Thyroid gland (tissue), 4 donors: Measurements from ENCODE around the gene H2BK1. TPM values are rescaled to one million over a fixed set of nuclear protein-coding genes. Genes with fewer than 3 reads are reported as not detected.

Experiments used
- DNase-seq, 2 donors: peaks; one replicate each; pipeline ENCODE4 v3.0.0-alpha.2; 2019
- H3K27ac ChIP-seq, 3 donors: fragments of 200-600 bp; sonication (generic); 1 replicate in 2 of 3; 2 replicates in 1 of 3; pipeline ENCODE4 v1.5.1; 2016 to 2019; ENCODE audit warnings: mild to moderate bottlenecking in 1 of 3, moderate library complexity in 1 of 3
- H3K27me3 ChIP-seq: fragments of 200-600 bp; sonication (generic); one replicate; pipeline ENCODE4 v1.5.1; 2019
- H3K36me3 ChIP-seq, 2 donors: fragments of 200-600 bp; sonication (generic); one replicate each; pipeline ENCODE4 v1.5.1; 2016 to 2019
- H3K4me1 ChIP-seq, 2 donors: fragments of 200-600 bp; sonication (generic); one replicate each; pipeline ENCODE4 v1.5.1; 2017 to 2019
- H3K4me3 ChIP-seq, 3 donors: fragments of 200-600 bp; sonication (generic); replicated peaks in 1 of 3; 1 replicate in 2 of 3; 2 replicates in 1 of 3; pipeline ENCODE4 v1.5.1; 2016; ENCODE audit warnings: mild to moderate bottlenecking in 1 of 3
- H3K9me3 ChIP-seq: fragments of 200-600 bp; sonication (generic); one replicate; pipeline ENCODE4 v1.5.1; 2017
- CTCF ChIP-seq, 6 experiments: fragments of 200-600 bp in 3 of 6; fragments of 450-650 bp in 3 of 6; sonication (generic) in 3 of 6; IDR thresholded peaks; one replicate each; pipeline ENCODE4 v1.5.1; 2016 to 2019; ENCODE audit warnings: antibody characterized with exemption in 6 of 6, mild to moderate bottlenecking in 2 of 6, inconsistent platforms in 1 of 6, moderate library complexity in 1 of 6
- POLR2A ChIP-seq, 2 donors: fragments of 450-650 bp; IDR thresholded peaks; one replicate each; pipeline ENCODE4 v1.6.1; 2017; ENCODE audit warnings: antibody characterized with exemption in 2 of 2, mild to moderate bottlenecking in 2 of 2, moderate library complexity in 1 of 2
- WGBS, 2 donors: methylation state at CpG; one replicate each; pipeline ENCODE4 v1.1.5; 2017; 5-methylcytosine and 5-hydroxymethylcytosine counted together
- intact Hi-C: fragments of 100-400 bp; cut with DNase I; formaldehyde crosslinking; loops from one replicate; pipeline ENCODE4 v1.15.1; 2023
- total RNA-seq, 4 donors: library from RNA; depleted of rRNA; stranded (reverse); fragments of >200 nt; gene quantifications; one replicate each; pipeline ENCODE4 v1.2.3, GENCODE V29; 2016

H2BK1 gene
- total RNA-seq, 4 donors from 2014 or later = not detected

- H3K9me3 ChIP-seq = no peaks in the 10 kb centered on the region
- WGBS, 2 donors = 69 to 74% methylated on average over 8 to 9 of the region's 9 CpGs
- no peak overlapping the region for H3K4me3 ChIP-seq
- TF ChIP-seq POLR2A (IDR thresholded peaks at IDR 0.05) (no peak), CTCF (IDR thresholded peaks at IDR 0.05) (no peak)
- peaks cover under 1 to 2% of the 10 kb centered on the region in 2 donors for H3K36me3 ChIP-seq
- DNase-seq = no peak
- intact Hi-C loops = no loop called here
- no peak overlapping the region for H3K27ac ChIP-seq
- H3K4me1 ChIP-seq = no peaks in the 10 kb centered on the region
- H3K27me3 ChIP-seq = no peaks in the 10 kb centered on the region
These were observed 1.9 kb downstream of the H2BK1 start for GRCh38 chr7:151208253-151208862.

- no peak for DNase-seq
- H3K27ac ChIP-seq = no peak overlapping the region
- TF ChIP-seq CTCF (IDR thresholded peaks at IDR 0.05) = no peak
- no peak for TF ChIP-seq POLR2A (IDR thresholded peaks at IDR 0.05)
- no peak overlapping the region for H3K4me3 ChIP-seq
- no peaks in the 10 kb centered on the region for H3K36me3 ChIP-seq
- H3K4me1 ChIP-seq = no peaks in the 10 kb centered on the region
- no peaks in the 10 kb centered on the region for H3K9me3 ChIP-seq
- intact Hi-C loops = no loop called here
- H3K27me3 ChIP-seq = no peaks in the 10 kb centered on the region
- WGBS, 2 donors = 78 to 79% methylated on average over 4 to 11 of the region's 12 CpGs
These were observed 2.5 kb downstream of the H2BK1 start for GRCh38 chr7:151207804-151208203.

GRCh38 chr7:151207315-151207714, 3.0 kb downstream of the H2BK1 start:
- intact Hi-C loops = no loop called here
- no peaks in the 10 kb centered on the region for H3K27me3 ChIP-seq

GRCh38 chr7:151206914-151207313, 3.4 kb downstream of the H2BK1 start:
- Histone ChIP-seq H3K4me1 (no peaks in the 10 kb centered on the region), H3K27me3 (no peaks in the 10 kb centered on the region), H3K27ac (no peak overlapping the region), H3K36me3 (no peaks in the 10 kb centered on the region), H3K9me3 (no peaks in the 10 kb centered on the region), H3K4me3 (no peak overlapping the region)
- TF ChIP-seq CTCF (IDR thresholded peaks at IDR 0.05) = no peak
- no peak for TF ChIP-seq POLR2A (IDR thresholded peaks at IDR 0.05)
- 58 to 69% methylated on average over 9 of the region's 9 CpGs for WGBS, 2 donors
- no peak for DNase-seq
- intact Hi-C loops = no loop called here

More at GRCh38 chr7:151207315-151207714, 3.0 kb downstream of the H2BK1 start:
- TF ChIP-seq CTCF (IDR thresholded peaks at IDR 0.05) = no peak
- TF ChIP-seq POLR2A (IDR thresholded peaks at IDR 0.05) = no peak
- H3K4me3 ChIP-seq = no peak overlapping the region
- 66 to 71% methylated on average over 9 of the region's 9 CpGs for WGBS, 2 donors
- H3K36me3 ChIP-seq = no peaks in the 10 kb centered on the region
- no peaks in the 10 kb centered on the region for H3K9me3 ChIP-seq
- no peak for DNase-seq
- H3K4me1 ChIP-seq = no peaks in the 10 kb centered on the region
- no peak overlapping the region for H3K27ac ChIP-seq

GRCh38 chr7:151205730-151206129, 4.6 kb downstream of the H2BK1 start:
- TF ChIP-seq CTCF (IDR thresholded peaks at IDR 0.05) = no peak
- no peak for TF ChIP-seq POLR2A (IDR thresholded peaks at IDR 0.05)
- no peaks in the 10 kb centered on the region for H3K4me1 ChIP-seq

More at GRCh38 chr7:151205730-151206129, 4.6 kb downstream of the H2BK1 start:
- Histone ChIP-seq H3K9me3 (no peaks in the 10 kb centered on the region), H3K36me3 (no peaks in the 10 kb centered on the region), H3K4me3 (no peak overlapping the region), H3K27ac (no peak overlapping the region), H3K27me3 (no peaks in the 10 kb centered on the region)
- intact Hi-C loops = no loop called here
- 69 to 71% methylated on average over 6 of the region's 6 CpGs for WGBS, 2 donors
- DNase-seq = no peak
